Measurements from ENCODE around the gene KRT3.
"Not testable (repeated sequence)": the region's sequence is repeated elsewhere in the genome, so short reads cannot be mapped to it uniquely, and the experiment has no call there.

The KRT3 gene

GRCh38 chr12:52797529-52797894 lies 1.6 kb upstream of the KRT3 start:
- no peak for DNase-seq (ENCODE audit: low read depth)
- no peak overlapping the region for H3K4me3 ChIP-seq (ENCODE audit: control insufficient read depth, low read depth, low read length)
- TF ChIP-seq, protein P1, sequence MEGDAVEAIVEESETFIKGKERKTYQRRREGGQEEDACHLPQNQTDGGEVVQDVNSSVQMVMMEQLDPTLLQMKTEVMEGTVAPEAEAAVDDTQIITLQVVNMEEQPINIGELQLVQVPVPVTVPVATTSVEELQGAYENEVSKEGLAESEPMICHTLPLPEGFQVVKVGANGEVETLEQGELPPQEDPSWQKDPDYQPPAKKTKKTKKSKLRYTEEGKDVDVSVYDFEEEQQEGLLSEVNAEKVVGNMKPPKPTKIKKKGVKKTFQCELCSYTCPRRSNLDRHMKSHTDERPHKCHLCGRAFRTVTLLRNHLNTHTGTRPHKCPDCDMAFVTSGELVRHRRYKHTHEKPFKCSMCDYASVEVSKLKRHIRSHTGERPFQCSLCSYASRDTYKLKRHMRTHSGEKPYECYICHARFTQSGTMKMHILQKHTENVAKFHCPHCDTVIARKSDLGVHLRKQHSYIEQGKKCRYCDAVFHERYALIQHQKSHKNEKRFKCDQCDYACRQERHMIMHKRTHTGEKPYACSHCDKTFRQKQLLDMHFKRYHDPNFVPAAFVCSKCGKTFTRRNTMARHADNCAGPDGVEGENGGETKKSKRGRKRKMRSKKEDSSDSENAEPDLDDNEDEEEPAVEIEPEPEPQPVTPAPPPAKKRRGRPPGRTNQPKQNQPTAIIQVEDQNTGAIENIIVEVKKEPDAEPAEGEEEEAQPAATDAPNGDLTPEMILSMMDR (conservative IDR thresholded peaks at IDR 0.05; ENCODE audit: control insufficient read depth, insufficient read depth, low read depth, low read length), result no peak

DNA sequence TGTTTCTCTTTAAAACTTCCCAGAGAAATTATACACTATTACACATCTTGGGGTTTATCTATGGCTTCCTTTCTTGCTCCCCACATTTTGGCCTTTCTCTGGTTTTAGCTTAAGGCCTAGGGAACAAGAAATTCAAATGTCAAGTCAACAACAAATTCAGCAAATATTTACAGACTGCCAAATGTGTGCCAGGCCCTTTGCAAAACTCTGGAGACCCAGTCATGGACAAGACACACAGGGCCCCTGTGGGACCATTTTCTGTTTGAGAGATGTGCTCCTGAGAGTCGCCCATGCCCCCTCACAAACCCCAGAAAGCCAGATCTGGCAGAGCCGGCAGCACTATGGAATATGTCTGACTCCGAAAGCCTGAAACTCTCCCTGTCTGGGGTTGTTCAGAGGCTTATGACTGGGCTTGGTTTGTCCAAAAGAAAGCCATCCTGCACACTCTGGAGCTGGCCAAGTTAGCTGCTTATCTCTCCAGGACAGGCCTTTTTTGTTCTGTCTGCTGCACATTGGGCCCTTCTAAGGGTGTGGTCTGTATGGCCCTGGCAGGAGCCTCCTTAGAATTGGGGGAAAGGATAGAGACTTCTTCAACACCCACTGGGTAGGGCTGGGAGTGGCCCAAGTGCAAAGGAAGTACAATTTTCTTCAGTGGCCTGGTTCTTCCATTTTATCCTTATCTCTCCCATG lies 1.1 kb upstream of the KRT3 start:
- H3K4me3 ChIP-seq (ENCODE audit: control insufficient read depth, low read depth, low read length), result no peak overlapping the region
- TF ChIP-seq, protein P1 (conservative IDR thresholded peaks at IDR 0.05; ENCODE audit: control insufficient read depth, insufficient read depth, low read depth, low read length), result no peak
- no peak for DNase-seq (ENCODE audit: low read depth)

GRCh38 chr12:52796429-52796794 lies 495 bp upstream of the KRT3 start:
- TF ChIP-seq, protein P1 (conservative IDR thresholded peaks at IDR 0.05; ENCODE audit: control insufficient read depth, insufficient read depth, low read depth, low read length), result no peak
- no peak overlapping the region for H3K4me3 ChIP-seq (ENCODE audit: control insufficient read depth, low read depth, low read length)
- no peak for DNase-seq (ENCODE audit: low read depth)

GRCh38 chr12:52795332-52795674 lies 614 bp downstream of the KRT3 start:
- H3K4me3 ChIP-seq (ENCODE audit: control insufficient read depth, low read depth, low read length); DNase-seq (ENCODE audit: low read depth): not testable (repeated sequence)

DNA sequence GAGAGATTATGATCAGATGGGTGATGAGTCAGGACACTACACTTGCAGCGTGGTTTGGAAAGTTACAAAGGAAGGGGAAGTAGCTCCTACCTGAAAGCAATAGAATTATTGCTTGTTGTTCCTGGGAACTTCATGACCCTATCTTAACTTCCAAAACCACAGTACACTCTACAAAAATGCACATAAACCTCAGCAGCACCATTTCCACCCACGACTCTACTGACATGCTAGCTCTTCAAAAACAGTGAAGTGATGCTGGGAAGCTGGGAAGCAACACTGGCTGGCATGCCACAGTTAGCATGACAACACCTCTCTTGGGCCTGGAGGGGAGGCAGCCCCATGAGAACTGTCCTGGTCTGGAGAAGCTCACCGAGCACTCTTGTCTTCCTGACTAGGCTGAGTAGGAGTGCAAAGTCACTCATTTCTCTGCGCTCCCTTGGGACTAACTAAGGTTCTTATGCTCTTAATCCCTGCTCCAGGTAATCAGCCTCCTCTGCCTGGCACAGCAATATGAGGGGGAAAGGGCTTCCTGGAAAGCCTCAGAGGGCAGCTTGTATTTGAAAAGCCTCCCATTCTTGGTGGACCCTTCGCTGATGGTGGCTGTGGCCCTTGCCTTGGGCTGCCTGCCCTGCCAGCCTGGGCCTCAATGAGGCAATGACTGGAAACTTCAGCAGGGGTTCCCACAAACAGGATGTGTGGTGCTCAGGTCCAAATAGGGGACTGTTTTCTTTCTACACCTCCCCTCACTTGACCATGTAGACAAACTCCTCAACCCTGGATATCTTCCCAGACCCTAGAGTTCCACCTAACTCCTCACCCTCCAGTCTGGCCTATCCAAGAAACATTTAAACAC lies 1.2 kb downstream of the KRT3 start:
- no peak overlapping the region for H3K4me3 ChIP-seq (ENCODE audit: control insufficient read depth, low read depth, low read length)
- TF ChIP-seq, protein P1 (conservative IDR thresholded peaks at IDR 0.05; ENCODE audit: control insufficient read depth, insufficient read depth, low read depth, low read length), result no peak
- DNase-seq (ENCODE audit: low read depth), result peak; percentile 54

- TF ChIP-seq, protein P1 (conservative IDR thresholded peaks at IDR 0.05; ENCODE audit: control insufficient read depth, insufficient read depth, low read depth, low read length), result no peak
- no peak overlapping the region for H3K4me3 ChIP-seq (ENCODE audit: control insufficient read depth, low read depth, low read length)
- DNase-seq (ENCODE audit: low read depth), result no peak
These were observed 3.5 kb downstream of the KRT3 start for GRCh38 chr12:52792185-52793029.
